Measurements from ENCODE around the gene HIGD1B.
"Not testable (repeated sequence)": the region's sequence is repeated elsewhere in the genome, so short reads cannot be mapped to it uniquely, and the experiment has no call there.

The HIGD1B gene

DNA sequence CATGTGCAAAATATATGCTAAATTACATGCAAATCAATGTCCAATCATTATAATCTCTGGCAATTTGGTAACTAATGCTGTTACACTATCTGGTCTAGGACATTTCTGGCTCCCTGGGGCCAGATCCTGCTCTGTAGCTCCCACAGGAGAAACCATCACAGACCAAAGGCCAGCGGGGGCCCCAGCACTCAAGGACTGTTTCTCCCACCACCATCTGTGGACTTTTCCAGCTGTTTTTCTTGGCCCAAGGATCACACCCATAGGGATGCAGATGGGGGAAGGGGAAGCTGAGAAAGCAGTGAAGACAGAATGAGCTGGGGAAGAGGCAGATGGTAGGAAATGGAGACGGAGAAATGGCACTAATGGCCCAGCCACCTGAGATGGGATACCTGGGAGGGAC, at the start of gene HIGD1B:
HIGD1B (plus strand) TSS at position 298 of the 400 bp plus-strand sequence. CDS start 270 bp downstream, outside the sequence.
- DNase-seq (ENCODE audit: low read depth), result no peak

DNA sequence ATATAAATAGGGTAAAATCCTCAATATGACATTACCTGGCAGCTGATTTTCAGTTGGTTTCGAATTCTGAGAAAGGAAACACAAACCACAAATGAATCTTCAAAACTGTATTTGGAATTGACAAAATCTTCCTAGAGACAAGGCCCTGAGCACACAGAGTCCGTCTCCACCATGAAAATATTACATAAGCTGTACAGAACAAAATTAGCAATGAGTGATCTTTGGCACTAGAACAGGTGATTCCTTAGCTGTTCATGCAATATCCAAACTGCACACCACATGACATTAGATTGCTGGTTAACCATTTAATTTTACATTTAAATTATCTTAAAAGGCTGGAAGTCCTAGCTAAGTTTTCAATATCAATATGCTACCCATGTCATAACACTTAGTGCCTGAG, 49.3 kb upstream of the HIGD1B start:
- DNase-seq (ENCODE audit: low read depth), result no peak

DNA sequence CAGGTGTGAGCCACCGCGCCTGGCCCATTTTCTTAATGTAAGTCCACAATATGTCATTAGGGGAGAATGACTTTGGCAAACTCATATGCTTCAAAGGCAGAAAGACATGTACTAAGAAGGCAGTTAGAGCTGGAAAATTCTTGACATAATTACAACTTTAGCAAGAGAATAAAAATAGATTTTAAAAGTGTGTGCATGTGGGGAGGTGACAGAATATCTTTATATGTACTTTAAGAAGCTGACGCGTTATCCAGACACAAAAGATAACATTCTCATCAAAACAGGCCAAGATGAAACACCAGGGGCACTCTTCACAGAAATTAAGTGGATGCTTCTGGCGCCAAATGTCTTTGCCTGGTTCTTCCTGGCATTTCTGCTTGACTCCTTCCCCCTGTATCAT, 45.8 kb upstream of the HIGD1B start:
- DNase-seq (ENCODE audit: low read depth), result no peak

DNA sequence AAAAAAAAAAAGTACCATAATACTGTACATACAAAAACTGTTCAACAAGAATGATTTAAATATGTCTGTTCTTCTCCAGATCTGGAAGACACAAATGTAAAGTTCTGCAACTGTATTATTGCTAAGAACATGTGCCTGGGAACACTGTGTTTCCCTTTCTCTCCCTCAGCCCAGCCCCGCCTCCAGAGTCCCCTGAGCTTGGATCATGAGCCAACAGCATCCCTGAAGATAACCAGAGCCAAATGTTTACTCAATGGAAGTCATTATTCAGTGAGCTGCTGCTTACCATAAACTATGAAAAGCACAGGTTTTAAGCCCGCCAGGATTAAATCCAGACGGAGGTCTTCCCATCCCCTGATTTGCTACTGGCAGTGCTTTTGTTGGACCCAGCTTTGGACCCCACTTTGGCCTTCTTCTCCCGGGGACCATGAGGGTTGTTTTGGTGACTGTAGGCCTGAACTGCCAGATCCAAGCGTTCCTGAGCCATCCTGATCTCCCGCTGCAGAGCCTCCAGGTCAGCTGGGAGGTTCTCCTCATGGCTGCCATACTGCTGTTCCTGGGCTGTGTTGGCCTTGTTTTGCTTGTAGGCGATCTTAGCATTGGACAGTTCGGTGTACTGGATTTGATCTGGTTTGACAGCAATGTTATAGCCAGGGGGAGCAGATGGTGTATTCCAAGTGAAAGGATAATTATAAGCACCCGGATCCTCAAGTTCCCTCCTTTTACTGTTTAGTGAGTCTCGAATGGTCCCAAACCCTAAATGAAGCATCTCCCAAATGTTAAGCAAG, 43.2 kb upstream of the HIGD1B start:
- DNase-seq (ENCODE audit: low read depth), result no peak

DNA sequence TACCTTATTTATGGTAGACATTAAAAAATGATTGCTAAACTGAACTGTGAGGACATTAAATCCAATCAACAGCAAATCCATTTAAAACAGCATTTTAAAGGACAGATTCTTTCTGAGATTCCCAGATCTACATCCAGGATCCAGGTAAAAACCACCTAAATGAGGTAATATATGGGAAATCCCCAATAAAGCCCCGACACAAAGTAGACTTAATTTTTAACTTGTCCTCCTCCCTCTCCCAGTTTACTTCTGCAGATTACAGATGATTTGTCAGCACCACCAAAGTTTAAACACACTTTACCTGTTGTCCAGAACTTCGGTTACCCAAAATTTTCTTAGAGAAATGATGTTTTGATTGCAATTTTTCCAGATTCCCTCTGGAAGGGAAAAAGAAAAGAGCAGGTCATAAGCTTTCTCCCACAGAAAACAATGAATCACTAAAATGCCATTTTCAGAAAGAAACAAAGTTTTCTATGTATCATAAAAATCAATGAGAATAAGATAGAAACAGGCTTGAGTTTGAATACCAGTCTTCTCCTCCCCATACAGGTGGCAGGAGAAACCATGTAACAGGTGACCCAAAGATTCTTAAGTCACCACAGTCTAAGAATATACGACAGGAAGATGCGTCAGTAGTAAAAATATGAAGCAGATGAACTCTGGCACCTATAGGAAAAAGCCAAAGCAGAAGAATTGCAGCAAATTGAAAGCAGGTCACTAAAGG, 40.4 kb upstream of the HIGD1B start:
- DNase-seq (ENCODE audit: low read depth), result no peak

DNA sequence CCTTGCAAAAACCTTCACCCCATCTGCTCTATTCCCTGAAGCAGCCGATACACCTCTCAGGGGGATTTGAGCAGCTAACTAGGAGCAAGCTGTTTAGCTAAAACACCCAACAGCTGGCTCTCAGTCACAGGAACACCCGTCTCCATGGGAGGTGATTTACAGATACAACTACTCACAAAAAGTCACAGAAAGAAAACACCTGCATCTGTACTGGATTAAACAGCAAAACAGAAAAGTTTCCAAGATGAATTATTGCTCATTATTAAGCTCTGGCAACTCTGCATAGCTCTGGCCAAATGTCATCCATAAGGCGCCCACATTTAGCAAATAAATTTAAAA, 39.9 kb upstream of the HIGD1B start:
- no peak for DNase-seq (ENCODE audit: low read depth)

DNA sequence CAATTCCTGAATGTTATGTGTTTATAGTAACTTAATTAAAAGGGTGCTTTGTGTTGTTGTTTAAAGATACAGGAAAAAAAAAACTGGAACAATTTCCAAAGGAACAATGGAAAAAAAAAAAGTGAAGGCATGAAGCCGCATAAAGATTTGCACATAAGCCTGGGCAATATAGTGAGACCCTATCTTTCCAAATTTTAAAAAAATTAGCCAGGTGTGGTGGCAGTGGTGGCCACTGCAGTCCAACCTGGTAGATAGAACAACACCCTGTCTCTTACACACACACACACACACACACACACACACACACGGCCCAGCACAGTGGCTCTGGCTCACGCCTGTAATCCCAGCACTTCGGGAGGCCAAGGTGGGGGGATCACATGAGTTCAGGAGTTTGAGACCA, 39.5 kb upstream of the HIGD1B start:
- no peak for DNase-seq (ENCODE audit: low read depth)

DNA sequence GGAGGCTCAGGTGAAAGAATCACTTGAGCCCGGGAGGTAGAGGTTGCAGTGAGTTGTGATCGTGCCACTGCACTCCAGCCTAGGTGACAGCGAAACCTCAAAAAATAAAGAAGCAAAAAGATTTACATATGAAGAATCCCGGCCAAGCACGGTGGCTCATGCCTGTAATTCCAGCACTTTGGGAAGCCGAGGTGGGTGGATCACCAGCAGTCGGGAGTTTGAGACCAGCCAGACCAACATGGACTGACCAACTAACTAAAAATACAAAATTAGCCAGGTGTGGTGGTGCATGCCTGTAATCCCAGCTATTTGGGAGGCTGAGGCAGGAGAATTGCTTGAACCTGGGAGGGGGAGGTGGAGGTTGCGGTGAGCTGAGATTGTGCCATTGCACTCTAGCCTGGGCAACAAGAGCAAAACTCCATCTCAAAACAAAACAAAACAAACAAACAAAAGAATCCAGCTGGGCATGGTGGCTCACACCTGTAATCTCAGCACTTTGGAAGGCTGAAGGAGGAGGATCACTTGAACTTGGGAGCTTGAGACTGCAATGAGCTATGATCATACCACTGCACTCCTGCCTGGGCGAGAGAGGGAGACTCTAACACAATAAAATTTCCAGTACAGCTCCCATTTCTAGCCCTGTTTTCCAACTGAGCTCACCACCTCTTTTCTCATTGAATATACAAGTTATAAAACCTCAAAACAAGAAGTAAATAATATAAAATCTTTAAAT, 38.9 kb upstream of the HIGD1B start:
- DNase-seq (ENCODE audit: low read depth), result not testable (repeated sequence)

DNA sequence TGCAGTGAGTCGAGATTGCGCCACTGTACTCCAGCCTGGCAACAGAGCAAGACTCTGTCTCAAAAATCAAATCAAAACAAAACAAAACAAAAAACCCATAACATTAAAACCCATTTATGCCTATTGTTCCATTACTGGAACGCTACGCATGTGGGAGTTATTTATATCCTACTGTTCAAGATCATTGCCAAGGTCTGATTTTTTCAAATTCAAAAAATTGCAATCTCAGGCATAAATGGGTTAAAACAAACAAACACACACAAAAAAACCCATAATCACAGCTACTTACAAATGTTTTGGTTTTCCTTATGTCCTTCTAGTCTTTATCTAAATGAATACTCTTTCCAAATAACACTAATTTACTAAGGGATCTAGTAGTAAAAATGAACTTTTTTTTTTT, 35.4 kb upstream of the HIGD1B start:
- DNase-seq (ENCODE audit: low read depth), result no peak

DNA sequence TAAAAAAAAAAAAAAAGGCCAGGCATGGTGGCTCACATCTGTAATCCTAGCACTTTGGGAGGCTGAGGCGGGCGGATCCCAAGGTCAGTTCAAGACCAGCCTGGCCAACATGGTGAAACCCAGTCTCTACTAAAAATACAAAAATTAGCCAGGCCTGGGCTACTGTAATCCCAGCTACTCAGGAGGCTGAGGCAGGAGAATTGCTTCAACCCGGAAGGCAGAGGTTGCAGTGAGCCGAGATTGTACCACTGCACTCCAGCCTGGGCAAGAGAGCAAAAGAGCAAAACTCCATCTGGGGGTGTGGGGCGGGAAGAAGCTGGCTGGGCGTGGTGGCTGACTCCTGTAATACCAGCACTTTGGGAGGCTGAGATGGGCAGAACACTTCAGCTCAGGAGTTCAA, 29.2 kb upstream of the HIGD1B start:
- not testable (repeated sequence) for DNase-seq (ENCODE audit: low read depth)

DNA sequence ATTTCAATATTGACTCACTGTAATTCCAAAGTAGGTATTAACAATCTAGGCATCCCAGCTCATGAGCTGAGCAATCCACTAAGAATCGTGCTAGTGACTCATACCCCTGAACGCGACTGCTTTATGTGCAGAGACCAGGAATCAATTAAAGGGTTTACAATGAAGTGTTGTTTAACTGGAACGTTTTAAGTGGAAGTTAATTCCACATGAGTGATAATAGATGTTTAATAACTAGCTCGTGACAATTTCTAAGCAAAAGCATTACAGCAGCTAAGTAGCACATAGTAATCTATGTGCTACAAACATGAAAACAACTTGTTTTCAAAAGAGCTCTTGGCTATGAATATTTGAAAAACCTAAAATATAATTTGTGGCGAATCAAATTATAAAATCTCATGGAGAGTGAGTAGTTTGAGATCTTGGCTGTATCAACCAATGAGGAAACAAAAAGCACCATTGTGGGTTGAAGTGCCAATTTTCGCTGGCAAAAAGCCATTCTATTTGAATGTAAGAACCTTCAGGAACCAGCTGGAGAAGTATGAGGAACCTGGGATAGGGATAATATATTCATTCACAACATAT, 27.0 kb upstream of the HIGD1B start:
- DNase-seq (ENCODE audit: low read depth), result no peak

DNA sequence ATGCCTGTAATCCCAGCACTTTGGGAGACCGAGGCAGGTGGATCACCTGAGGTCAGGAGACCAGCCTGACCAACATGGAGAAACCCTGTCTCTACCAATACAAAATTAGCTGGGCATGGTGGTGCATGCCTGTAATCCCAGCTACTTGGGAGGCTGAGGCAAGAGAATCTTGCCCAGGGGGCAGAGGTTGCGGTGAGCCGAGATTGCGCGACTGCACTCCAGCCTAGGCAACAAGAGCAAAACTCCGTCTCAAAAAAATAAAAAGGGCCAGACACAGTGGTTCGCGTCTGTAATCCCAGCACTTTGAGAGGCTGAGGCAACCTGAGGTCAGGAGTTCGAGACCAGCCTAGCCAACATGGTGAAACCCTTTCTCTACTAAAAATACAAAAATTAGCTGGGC, 22.4 kb upstream of the HIGD1B start:
- not testable (repeated sequence) for DNase-seq (ENCODE audit: low read depth)

DNA sequence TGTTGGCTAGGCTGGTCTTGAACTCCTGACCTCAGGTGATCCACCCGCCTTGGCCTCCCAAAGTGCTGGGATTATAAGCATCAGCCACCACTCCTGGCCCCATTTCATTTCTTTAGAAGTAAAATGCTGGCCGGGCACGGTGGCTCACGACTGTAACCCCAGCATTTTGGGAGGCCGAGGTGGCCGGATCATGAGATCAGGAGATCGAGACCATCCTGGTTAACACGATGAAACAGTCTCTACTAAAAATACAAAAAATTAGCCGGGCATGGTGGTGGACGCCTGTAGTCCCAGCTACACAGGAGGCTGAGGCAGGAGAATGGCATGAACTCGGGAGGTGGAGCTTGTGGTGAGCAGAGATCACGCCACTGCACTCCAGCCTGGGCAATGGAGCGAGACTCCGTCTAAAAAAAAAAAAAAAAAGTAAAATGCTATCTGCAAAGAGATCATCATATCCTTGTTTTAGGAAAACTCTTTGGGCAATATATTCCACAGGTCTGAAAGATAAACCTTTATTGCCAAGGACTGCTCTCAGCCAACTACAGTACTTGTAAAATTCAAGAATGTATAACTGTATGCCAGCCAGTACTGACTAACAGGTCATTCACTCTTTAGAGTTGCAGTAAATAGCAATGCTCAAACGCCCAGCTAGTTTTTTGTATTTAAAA, 21.4 kb upstream of the HIGD1B start:
- DNase-seq (ENCODE audit: low read depth), result no peak

DNA sequence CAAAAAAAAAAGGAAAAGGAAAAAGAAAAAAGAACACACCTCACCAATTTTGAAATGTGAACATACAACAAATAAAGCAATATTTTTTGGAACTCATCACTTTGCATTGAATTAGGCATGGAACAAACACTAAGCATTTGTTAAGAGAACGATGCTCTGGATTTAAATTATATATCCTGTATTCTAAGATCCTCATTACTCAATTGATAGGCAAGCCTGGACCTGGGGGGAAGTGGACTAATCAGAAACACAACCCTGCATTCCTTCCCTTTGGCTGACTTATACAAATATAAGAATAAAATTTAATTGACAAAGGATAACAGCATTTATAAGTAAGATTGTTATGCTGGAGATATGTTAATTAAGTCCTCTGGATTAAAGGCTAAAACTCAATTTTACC, 19.8 kb upstream of the HIGD1B start:
- DNase-seq (ENCODE audit: low read depth), result no peak

DNA sequence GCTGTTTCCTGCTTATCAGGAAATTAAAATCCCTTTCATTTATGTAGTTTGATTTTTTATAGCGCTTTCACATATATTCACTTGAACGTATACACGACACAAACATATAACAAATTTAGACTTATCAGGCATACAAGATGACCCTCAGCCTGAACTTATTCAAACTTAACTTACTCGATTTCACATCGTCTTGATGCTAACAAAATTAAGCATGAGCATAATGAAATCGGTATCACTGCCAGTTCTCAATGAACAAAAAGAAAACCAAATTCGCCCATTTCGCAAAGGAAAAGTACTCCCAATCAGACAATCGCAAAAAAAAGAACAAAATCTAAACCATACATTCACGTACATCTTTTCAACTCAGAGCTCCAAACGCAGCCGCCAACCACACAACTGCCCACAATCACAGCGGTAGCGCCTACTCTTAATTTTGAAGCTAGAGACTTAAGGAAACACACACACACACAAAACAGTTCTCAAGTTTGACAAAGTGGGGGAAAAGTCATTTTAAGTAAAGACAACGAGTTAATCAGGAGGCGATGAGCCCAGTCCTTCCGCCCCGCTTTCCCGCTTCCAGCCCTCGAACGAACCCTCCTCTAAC, 18.7 kb upstream of the HIGD1B start:
- DNase-seq (ENCODE audit: low read depth), result no peak

DNA sequence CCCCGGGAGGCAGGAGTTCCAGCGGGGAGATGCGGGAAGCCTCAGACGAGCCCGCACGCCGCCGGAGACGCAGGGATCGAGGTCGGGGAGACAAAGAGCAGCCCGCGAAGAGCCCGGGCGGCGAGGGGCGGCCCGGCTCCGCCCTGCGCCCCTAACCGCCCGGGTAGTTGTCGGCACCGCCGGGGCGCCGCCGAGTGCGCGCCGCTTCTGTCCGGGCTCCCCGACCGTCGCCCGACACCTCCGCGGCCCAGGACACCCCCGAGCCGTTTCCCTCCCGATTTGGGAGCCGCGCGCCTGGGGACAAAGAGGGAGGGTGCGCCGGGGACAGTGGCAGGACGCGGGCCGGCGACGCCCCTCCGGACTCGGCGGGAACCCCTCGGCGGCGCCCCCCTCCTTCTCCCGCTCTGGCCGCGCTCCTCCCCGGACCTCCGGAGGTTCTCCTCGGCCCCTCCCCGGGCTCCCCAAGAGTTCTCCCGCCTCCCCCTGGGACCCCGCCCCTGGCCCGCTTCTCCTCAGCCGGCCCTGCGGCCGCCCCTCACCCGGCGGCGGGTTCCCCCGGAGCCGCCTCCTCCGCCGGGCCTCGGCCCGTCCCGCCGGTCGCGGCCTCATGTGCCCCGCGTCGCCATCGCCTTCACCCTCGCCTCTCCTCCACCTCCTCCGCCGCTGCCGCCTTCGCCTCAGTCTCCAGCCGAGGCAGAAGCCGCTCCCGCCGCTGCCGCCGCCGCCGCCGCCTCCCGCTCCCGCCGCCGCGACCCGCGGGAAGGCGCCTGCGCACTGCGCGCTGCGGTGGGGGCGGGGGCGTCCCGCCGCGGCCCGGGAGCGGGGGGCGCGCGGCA, 17.9 kb upstream of the HIGD1B start, which contains the start of gene GJC1:
GJC1 (minus strand) TSS at position 765 of the 836 bp plus-strand sequence. CDS start 24,470 bp downstream, outside the sequence.
- DNase-seq (ENCODE audit: low read depth), result no peak

DNA sequence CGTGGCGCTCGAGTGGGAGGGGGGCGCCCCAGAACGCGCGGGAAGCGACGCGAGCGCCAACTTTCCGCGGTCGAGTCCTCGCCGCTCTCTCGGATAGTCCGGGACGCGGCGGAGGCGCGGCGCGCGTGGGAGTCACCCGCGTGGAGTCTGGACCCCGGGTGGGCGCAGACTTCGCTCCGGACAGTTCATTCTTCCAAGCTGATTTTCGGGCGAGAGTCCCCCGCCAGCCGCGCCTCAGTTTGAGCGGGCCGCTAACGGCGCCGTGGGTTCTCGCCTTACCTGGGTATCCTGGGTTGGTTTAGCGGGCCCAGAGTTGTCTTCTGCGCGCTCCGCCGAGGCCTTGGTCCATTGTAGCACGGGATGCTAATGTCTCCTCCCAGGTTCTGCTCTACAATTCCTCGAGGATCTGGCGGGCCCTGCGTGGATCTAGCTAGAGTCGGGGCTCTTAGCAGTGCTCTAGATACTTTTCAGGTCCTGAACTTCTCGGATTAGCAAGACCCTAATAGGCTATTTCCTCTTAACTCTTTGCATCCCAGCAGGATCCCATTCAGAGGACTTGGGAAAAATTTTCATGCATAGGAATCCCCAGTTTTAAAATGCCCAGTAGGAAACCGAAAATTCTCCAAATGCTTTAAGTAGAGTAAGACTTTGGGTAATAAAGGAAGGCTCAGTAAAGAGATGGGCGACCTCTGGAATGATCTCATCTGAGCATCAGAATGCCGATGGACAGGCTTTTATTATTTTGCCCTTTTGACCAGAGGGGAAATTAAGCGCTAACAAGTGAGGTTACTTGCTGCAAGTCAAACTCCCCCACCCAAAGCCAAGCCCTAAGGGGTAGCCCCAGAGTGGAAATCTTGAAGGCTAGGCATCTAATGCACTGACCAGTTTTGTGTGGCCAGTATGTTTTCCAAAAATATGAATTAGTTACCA, 17.1 kb upstream of the HIGD1B start:
- no peak for DNase-seq (ENCODE audit: low read depth)

DNA sequence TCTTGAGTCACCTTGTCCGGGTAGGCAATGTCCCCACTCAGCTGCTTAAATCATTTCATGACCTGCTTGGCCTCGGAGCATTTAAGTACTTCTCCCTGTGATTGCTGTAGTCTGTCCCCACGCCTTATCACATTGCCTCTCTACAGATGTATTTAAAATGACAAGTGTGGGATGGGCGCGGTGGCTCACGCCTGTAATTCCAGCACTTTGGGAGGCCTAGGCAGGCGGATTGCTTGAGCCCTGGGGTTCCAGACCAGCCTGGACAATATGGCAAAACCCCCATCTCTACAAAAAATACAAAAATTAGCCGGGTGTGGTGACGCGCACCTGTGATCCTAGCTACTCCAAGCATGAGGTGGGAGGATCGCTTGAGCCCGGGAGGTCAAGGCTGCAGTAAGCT, 16.3 kb upstream of the HIGD1B start:
- DNase-seq (ENCODE audit: low read depth), result no peak

DNA sequence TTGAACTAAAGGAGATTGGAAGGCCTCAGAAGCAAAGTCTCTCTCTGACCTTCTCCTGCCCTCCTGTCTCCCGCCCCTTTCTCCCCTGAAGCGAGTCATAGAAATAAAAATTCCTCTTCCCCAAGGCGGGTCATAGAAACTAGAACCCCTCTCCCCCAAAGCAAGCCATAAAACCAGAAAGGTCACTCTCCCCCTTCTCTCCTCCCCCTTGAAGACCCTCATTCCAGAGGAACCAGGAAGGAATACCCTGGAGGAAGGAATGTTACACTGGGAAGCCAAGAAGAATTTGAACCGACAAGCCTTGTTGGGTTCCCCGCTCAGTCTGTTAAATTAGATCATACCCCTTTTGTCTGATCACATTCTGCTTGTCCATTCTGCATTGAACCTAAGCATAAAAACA, 14.9 kb upstream of the HIGD1B start:
- DNase-seq (ENCODE audit: low read depth), result no peak

All from CMK (cell line).